Duodenal mucosa (tissue), 2 donors: ENCODE measurements around the gene GNAT3.

Source experiments
- H3K27ac ChIP-seq: one replicate; pipeline ENCODE4 v1.7.0; 2013; ENCODE audit warnings: low read depth, low read length
- H3K27me3 ChIP-seq, 2 donors: one replicate each; pipeline ENCODE4 v1.7.0; 2013; ENCODE audit warnings: low read length in 2 of 2, control low read depth in 1 of 2; ENCODE audit not compliant: insufficient read depth in 2 of 2, control insufficient read depth in 1 of 2
- H3K36me3 ChIP-seq, 2 donors: one replicate each; pipeline ENCODE4 v1.7.0; 2013; ENCODE audit warnings: low read length in 2 of 2, control low read depth in 1 of 2; ENCODE audit not compliant: insufficient read depth in 2 of 2, control insufficient read depth in 1 of 2
- H3K4me1 ChIP-seq, 2 donors: one replicate each; pipeline ENCODE4 v1.7.0; 2013; ENCODE audit warnings: low read length in 2 of 2, control low read depth in 1 of 2; ENCODE audit not compliant: insufficient read depth in 2 of 2, control insufficient read depth in 1 of 2
- H3K4me3 ChIP-seq, 2 donors: one replicate each; pipeline ENCODE4 v1.7.0; 2013; ENCODE audit warnings: low read length in 2 of 2, low read depth in 1 of 2
- H3K9ac ChIP-seq, 2 donors: one replicate each; pipeline ENCODE4 v1.7.0; 2013; ENCODE audit warnings: low read length in 2 of 2, low read depth in 1 of 2
- H3K9me3 ChIP-seq, 2 donors: one replicate each; pipeline ENCODE4 v1.7.0; 2013; ENCODE audit warnings: low read length in 2 of 2, control low read depth in 1 of 2; ENCODE audit not compliant: control insufficient read depth in 1 of 2

The GNAT3 gene

DNA sequence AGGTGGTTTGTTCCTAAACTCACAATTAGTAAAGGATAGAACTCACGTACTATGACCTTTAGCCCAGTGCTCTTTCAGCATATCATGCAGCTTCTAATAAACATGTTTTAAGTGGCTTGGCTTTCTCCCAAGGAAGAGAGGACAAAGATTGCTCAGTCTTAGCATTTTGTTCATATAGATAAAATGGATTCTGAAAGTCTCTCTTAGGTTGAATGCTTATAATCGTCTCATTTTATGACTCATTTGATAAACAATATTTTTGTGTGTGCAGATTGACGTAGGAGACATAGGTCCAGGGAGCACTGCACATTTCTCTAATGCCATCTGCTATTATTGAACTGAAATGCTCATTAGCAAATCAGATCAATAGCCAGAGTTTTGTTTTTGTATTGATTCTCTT is 44.8 kb downstream of the GNAT3 start:
- Histone ChIP-seq H3K36me3 (no peaks in the 10 kb centered on the region), H3K27ac (no peak overlapping the region), H3K4me3 (no peak overlapping the region), H3K9me3 (no peaks in the 10 kb centered on the region), H3K27me3 (no peaks in the 10 kb centered on the region), H3K4me1 (peaks cover 19 to 35% of the 10 kb centered on the region in 2 donors), H3K9ac (no peak overlapping the region)

GRCh38 chr7:80466636-80467035 is 45.2 kb downstream of the GNAT3 start:
- Histone ChIP-seq H3K36me3 (no peaks in the 10 kb centered on the region), H3K9ac (no peak overlapping the region), H3K4me1 (peaks cover 17 to 31% of the 10 kb centered on the region in 2 donors), H3K27ac (no peak overlapping the region), H3K27me3 (no peaks in the 10 kb centered on the region), H3K4me3 (no peak overlapping the region), H3K9me3 (no peaks in the 10 kb centered on the region)

DNA sequence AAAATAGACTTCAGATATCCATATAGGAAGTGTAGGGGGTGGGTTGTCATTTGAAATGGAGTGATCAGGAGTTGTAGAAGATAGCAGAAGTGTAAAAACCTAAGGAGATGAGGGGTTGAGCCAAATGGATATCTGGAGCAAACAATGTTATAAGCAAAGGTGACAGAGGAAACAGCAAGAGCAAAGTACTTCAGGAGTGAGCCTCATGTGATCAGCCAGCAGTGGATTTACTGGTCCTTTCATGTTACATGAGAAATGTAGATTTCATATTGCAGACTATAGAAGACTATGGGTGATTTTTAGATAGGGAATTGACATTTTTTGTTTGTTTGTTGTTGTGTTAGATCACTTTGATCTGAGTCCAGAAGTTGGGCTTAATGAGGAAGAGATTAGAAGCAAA is 47.7 kb downstream of the GNAT3 start:
- Histone ChIP-seq H3K36me3 (no peaks in the 10 kb centered on the region), H3K27ac (no peak overlapping the region), H3K4me1 (peaks cover 14 to 26% of the 10 kb centered on the region in 2 donors), H3K4me3 (no peak overlapping the region), H3K9me3 (no peaks in the 10 kb centered on the region), H3K9ac (no peak overlapping the region), H3K27me3 (no peaks in the 10 kb centered on the region)

DNA sequence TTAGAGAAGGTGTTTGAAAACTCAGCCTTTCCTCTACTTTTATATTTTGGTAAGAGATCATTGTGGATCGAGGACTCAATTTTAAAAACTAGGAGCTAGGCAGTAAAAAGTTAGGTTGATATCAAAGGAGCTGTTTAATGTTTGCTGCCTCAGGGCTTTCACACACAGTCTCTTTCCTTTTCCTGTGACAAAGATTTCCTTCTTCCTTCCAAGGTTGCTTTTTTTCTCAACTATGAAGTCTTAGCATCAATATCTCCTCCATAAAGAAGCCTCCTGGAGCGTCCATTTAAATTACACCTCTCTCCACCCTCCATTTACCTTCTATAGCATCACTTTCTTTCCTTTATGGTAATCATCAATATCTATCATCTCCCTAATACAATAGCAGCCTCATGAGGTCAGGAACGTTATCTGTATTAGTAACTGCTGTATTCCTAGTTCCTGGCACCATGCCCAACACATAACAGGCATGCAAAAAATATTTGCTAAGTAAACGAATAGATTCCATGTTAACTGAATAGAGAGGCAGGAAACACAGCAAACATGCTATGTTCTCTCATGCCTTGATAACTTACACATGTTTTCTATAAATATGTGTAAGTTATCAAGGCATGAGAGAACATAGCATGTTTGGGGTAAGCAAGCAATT is 48.5 kb downstream of the GNAT3 start:
- Histone ChIP-seq H3K4me1 (peaks cover 14 to 19% of the 10 kb centered on the region in 2 donors), H3K4me3 (no peak overlapping the region), H3K36me3 (no peaks in the 10 kb centered on the region), H3K27ac (no peak overlapping the region), H3K9me3 (no peaks in the 10 kb centered on the region), H3K27me3 (no peaks in the 10 kb centered on the region), H3K9ac (no peak overlapping the region)

GRCh38 chr7:80460857-80461256 is 51.0 kb downstream of the GNAT3 start:
- Histone ChIP-seq H3K4me1 (peaks cover 0 to 2% of the 10 kb centered on the region in 2 donors), H3K36me3 (no peaks in the 10 kb centered on the region), H3K27me3 (no peaks in the 10 kb centered on the region), H3K9me3 (no peaks in the 10 kb centered on the region), H3K4me3 (no peak overlapping the region), H3K27ac (no peak overlapping the region), H3K9ac (no peak overlapping the region)

- H3K9ac ChIP-seq: no peak overlapping the region
- no peaks in the 10 kb centered on the region for H3K36me3 ChIP-seq
- H3K27me3 ChIP-seq: no peaks in the 10 kb centered on the region
- no peak overlapping the region for H3K4me3 ChIP-seq
- no peaks in the 10 kb centered on the region for H3K4me1 ChIP-seq
- no peak overlapping the region for H3K27ac ChIP-seq
- no peaks in the 10 kb centered on the region for H3K9me3 ChIP-seq
These were observed 51.9 kb downstream of the GNAT3 start for GRCh38 chr7:80459776-80460510.

GRCh38 chr7:80458822-80459725 is 52.8 kb downstream of the GNAT3 start:
- no peak overlapping the region for H3K4me3 ChIP-seq
- H3K9me3 ChIP-seq: no peaks in the 10 kb centered on the region
- no peak overlapping the region for H3K27ac ChIP-seq
- H3K9ac ChIP-seq: no peak overlapping the region
- H3K27me3 ChIP-seq: no peaks in the 10 kb centered on the region
- no peaks in the 10 kb centered on the region for H3K36me3 ChIP-seq
- no peaks in the 10 kb centered on the region for H3K4me1 ChIP-seq

DNA sequence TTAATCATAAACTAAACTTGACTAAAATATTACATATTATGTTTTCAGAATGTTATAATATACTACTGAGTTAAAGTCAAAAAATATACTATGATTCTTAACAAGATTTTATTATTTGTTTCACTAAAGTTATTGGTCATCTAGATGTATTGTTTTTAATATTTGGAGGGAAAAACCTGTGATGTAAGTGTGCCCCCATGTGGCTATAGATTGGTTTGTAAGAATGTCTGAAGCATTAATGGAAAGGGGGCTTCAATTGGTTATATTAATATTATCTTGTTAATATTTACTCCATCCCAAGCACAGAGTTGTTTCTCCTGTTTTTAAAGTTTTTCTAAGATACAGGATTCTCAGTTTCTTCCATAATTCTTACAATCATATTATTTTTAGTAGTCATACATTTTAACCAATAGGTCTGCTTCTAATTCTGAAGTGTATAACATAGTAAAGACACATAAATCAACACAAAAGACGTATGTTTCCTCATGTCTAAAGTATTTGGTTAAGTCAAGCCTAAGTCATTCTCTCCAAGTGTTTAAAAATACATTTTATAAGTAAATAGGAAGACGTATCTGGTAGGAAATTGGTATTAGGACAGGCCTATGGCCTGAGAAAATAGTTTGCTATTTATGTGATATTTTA is 58.0 kb downstream of the GNAT3 start:
- H3K27me3 ChIP-seq: no peaks in the 10 kb centered on the region
- H3K4me1 ChIP-seq: peaks cover 0 to 10% of the 10 kb centered on the region in 2 donors
- H3K36me3 ChIP-seq: no peaks in the 10 kb centered on the region
- H3K27ac ChIP-seq: no peak overlapping the region
- no peaks in the 10 kb centered on the region for H3K9me3 ChIP-seq
- H3K4me3 ChIP-seq: no peak overlapping the region
- no peak overlapping the region for H3K9ac ChIP-seq

DNA sequence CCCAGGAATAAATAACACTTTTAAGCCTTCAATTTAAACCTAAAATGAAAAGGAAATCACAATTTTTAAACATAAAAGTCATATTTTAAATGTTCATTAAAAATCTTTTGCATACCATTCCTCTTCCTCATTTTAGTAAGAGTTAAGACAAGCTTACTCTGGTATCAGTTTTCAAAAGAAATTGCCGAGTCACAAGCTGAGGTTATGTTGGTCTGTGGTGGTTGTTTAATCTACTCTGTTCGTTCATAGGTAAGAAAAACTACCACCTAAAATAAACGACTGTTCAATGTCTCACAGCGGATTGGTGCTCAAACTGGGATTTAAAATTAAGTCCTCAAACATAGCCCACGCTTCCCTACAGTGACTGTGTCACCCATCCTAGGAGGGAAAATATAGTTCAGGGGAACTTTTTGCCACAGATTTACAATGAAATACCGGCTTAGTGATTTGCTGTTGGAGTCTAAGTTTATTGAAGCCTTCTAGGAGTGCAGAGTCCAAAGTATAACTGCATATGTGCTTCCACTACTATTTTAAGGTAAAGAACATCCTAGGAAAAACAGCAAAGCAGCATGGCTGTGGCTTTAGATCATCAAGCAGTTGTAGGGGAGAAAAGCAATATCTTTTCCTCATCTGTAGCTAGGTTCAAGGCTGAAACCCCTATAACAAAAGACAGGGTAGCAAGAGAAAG is 61.1 kb downstream of the GNAT3 start:
- H3K4me1 ChIP-seq: peaks cover 0 to 10% of the 10 kb centered on the region in 2 donors
- H3K9ac ChIP-seq: no peak overlapping the region
- no peaks in the 10 kb centered on the region for H3K9me3 ChIP-seq
- no peak overlapping the region for H3K27ac ChIP-seq
- no peaks in the 10 kb centered on the region for H3K36me3 ChIP-seq
- no peak overlapping the region for H3K4me3 ChIP-seq
- H3K27me3 ChIP-seq: no peaks in the 10 kb centered on the region
